SK-N-MC (cell line): ENCODE measurements around the gene CMSS1.

Experiments
- DNase-seq: peaks from one replicate; pipeline ENCODE4 v3.0.0-alpha.2; 2011; ENCODE audit warnings: low read depth, low spot score
- H3K27ac ChIP-seq: fragments of 200-600 bp; sonication (generic); 2 replicates; pipeline ENCODE4 v1.5.1; 2016; ENCODE audit warnings: mixed run types
- H3K36me3 ChIP-seq: fragments of 200-600 bp; sonication (generic); 2 replicates; pipeline ENCODE4 v1.6.1; 2017; ENCODE audit warnings: antibody characterized with exemption, low read length, mixed read lengths; ENCODE audit not compliant: insufficient read depth
- H3K4me3 ChIP-seq: fragments of 200-600 bp; sonication (generic); 2 replicates; pipeline ENCODE4 v1.5.1; 2016
- H3K9ac ChIP-seq: fragments of 200-600 bp; sonication (generic); 2 replicates; pipeline ENCODE4 v1.8.0; 2017; ENCODE audit warnings: mixed run types, mixed read lengths; ENCODE audit not compliant: insufficient read length
- H3K9me3 ChIP-seq: fragments of 200-600 bp; sonication (generic); 2 replicates; pipeline ENCODE4 v1.6.1; 2017; ENCODE audit warnings: low read depth, mild to moderate bottlenecking, antibody characterized with exemption, low read length, moderate library complexity, mixed read lengths
- EZH2 ChIP-seq: fragments of 200-600 bp; sonication (generic); IDR thresholded peaks from one replicate; pipeline ENCODE4 v1.6.1; 2017; ENCODE audit warnings: antibody characterized with exemption
- FOXP2 ChIP-seq: optimal IDR thresholded peaks from 2 replicates; pipeline ENCODE3; 2011; ENCODE audit warnings: mild to moderate bottlenecking, moderate library complexity; ENCODE audit not compliant: insufficient read depth; ENCODE audit errors: extremely low read length, control extremely low read depth
- POLR2AphosphoS5 ChIP-seq: IDR thresholded peaks from 2 replicates; pipeline ENCODE4 v1.6.1; 2012; ENCODE audit warnings: mild to moderate bottlenecking, low read depth, low read length, borderline replicate concordance

CMSS1 gene

GRCh38 chr3:100079328-100079727, 261.7 kb downstream of the CMSS1 start:
- Histone ChIP-seq H3K9me3 (no peaks in the 10 kb centered on the region), H3K36me3 (no peaks in the 10 kb centered on the region), H3K27ac (no peak overlapping the region), H3K9ac (no peak overlapping the region), H3K4me3 (no peak overlapping the region)
- TF ChIP-seq FOXP2 (no peak), EZH2 (no peak), POLR2AphosphoS5 (no peak)
- no peak for DNase-seq

- no peak for TF ChIP-seq EZH2
- no peak for TF ChIP-seq FOXP2
- no peak for TF ChIP-seq POLR2AphosphoS5
Observed at GRCh38 chr3:100080573-100080972, 262.9 kb downstream of the CMSS1 start.

GRCh38 chr3:100081311-100081710, 263.6 kb downstream of the CMSS1 start:
- Histone ChIP-seq H3K9me3 (no peaks in the 10 kb centered on the region), H3K27ac (no peak overlapping the region), H3K9ac (no peak overlapping the region), H3K36me3 (no peaks in the 10 kb centered on the region), H3K4me3 (no peak overlapping the region)
- TF ChIP-seq FOXP2 = no peak
- TF ChIP-seq POLR2AphosphoS5 = no peak
- TF ChIP-seq EZH2 = no peak
- DNase-seq = no peak

More at GRCh38 chr3:100080573-100080972, 262.9 kb downstream of the CMSS1 start:
- no peaks in the 10 kb centered on the region for H3K9me3 ChIP-seq
- H3K27ac ChIP-seq = no peak overlapping the region
- DNase-seq = no peak
- H3K4me3 ChIP-seq = no peak overlapping the region
- no peak overlapping the region for H3K9ac ChIP-seq
- no peaks in the 10 kb centered on the region for H3K36me3 ChIP-seq

- TF ChIP-seq POLR2AphosphoS5 (no peak), FOXP2 (no peak), EZH2 (no peak)
- Histone ChIP-seq H3K9ac (no peak overlapping the region), H3K27ac (no peak overlapping the region), H3K36me3 (no peaks in the 10 kb centered on the region), H3K9me3 (no peaks in the 10 kb centered on the region), H3K4me3 (no peak overlapping the region)
- DNase-seq = no peak
Observed at GRCh38 chr3:100081986-100082692, 264.5 kb downstream of the CMSS1 start.

GRCh38 chr3:100082714-100083113, 265.1 kb downstream of the CMSS1 start:
- TF ChIP-seq FOXP2 (no peak), EZH2 (no peak), POLR2AphosphoS5 (no peak)
- Histone ChIP-seq H3K27ac (no peak overlapping the region), H3K9me3 (no peaks in the 10 kb centered on the region), H3K4me3 (no peak overlapping the region), H3K36me3 (no peaks in the 10 kb centered on the region), H3K9ac (no peak overlapping the region)
- no peak for DNase-seq

- Histone ChIP-seq H3K9ac (no peak overlapping the region), H3K9me3 (no peaks in the 10 kb centered on the region), H3K36me3 (no peaks in the 10 kb centered on the region), H3K4me3 (no peak overlapping the region), H3K27ac (no peak overlapping the region)
- no peak for TF ChIP-seq EZH2
- no peak for TF ChIP-seq FOXP2
- no peak for TF ChIP-seq POLR2AphosphoS5
- DNase-seq = no peak
Observed at GRCh38 chr3:100083209-100083608, 265.5 kb downstream of the CMSS1 start.

GRCh38 chr3:100084100-100084806, 266.6 kb downstream of the CMSS1 start:
- DNase-seq = no peak
- Histone ChIP-seq H3K36me3 (no peaks in the 10 kb centered on the region), H3K9ac (no peak overlapping the region), H3K9me3 (no peaks in the 10 kb centered on the region), H3K27ac (no peak overlapping the region), H3K4me3 (no peak overlapping the region)
- TF ChIP-seq FOXP2 = no peak

- no peak overlapping the region for H3K27ac ChIP-seq
Observed at GRCh38 chr3:100086401-100086800, 268.7 kb downstream of the CMSS1 start.

More at GRCh38 chr3:100086401-100086800, 268.7 kb downstream of the CMSS1 start:
- no peak overlapping the region for H3K4me3 ChIP-seq
- DNase-seq = no peak
- H3K9ac ChIP-seq = no peak overlapping the region
- no peaks in the 10 kb centered on the region for H3K9me3 ChIP-seq
- TF ChIP-seq EZH2 (no peak), FOXP2 (no peak), POLR2AphosphoS5 (no peak)
- H3K36me3 ChIP-seq = no peaks in the 10 kb centered on the region
